ENCODE measurements around the gene POMGNT2.

POMGNT2 gene

GRCh38 chr3:43102773-43103480 is 3.0 kb downstream of the POMGNT2 start:
- DNase-seq (ENCODE audit: low read depth in 2 of 2), result no peak

GRCh38 chr3:43098761-43099160 is 7.1 kb downstream of the POMGNT2 start:
- no peak for DNase-seq (ENCODE audit: low read depth in 2 of 2)

- DNase-seq (ENCODE audit: low read depth in 2 of 2), result no peak
Observed at GRCh38 chr3:43097400-43098080, 8.3 kb downstream of the POMGNT2 start.

GRCh38 chr3:43096761-43097160 is 9.1 kb downstream of the POMGNT2 start:
- DNase-seq (ENCODE audit: low read depth in 2 of 2), result no peak

- no peak for DNase-seq (ENCODE audit: low read depth in 2 of 2)
Observed at GRCh38 chr3:43095370-43095769, 10.5 kb downstream of the POMGNT2 start.

- no peak for DNase-seq (ENCODE audit: low read depth in 2 of 2)
Observed at GRCh38 chr3:43094851-43095250, 11.0 kb downstream of the POMGNT2 start.

GRCh38 chr3:43094381-43094780 is 11.5 kb downstream of the POMGNT2 start:
- DNase-seq (ENCODE audit: low read depth in 2 of 2), result no peak

- no peak for DNase-seq (ENCODE audit: low read depth in 2 of 2)
Observed at GRCh38 chr3:43093974-43094373, 11.9 kb downstream of the POMGNT2 start.

- no peak for DNase-seq (ENCODE audit: low read depth in 2 of 2)
Observed at GRCh38 chr3:43093006-43093405, 12.9 kb downstream of the POMGNT2 start.

GRCh38 chr3:43091481-43091880 is 14.4 kb downstream of the POMGNT2 start:
- DNase-seq (ENCODE audit: low read depth in 2 of 2), result no peak

GRCh38 chr3:43090238-43090637 is 15.6 kb downstream of the POMGNT2 start:
- DNase-seq (ENCODE audit: low read depth in 2 of 2), result no peak

- no peak for DNase-seq (ENCODE audit: low read depth in 2 of 2)
Observed at GRCh38 chr3:43089081-43089480, 16.8 kb downstream of the POMGNT2 start.

- DNase-seq (ENCODE audit: low read depth in 2 of 2), result no peak
Observed at GRCh38 chr3:43087249-43087776, 18.6 kb downstream of the POMGNT2 start.

- no peak for DNase-seq (ENCODE audit: low read depth in 2 of 2)
Observed at GRCh38 chr3:43086460-43087165, 19.3 kb downstream of the POMGNT2 start.

- DNase-seq (ENCODE audit: low read depth in 2 of 2), result no peak
Observed at GRCh38 chr3:43082457-43082856, 23.4 kb downstream of the POMGNT2 start.

- DNase-seq (ENCODE audit: low read depth in 2 of 2), result no peak
Observed at GRCh38 chr3:43081796-43082195, 24.1 kb downstream of the POMGNT2 start.

- DNase-seq (ENCODE audit: low read depth in 2 of 2), result no peak
Observed at GRCh38 chr3:43080726-43081568, 24.9 kb downstream of the POMGNT2 start.

GRCh38 chr3:43079536-43080332 is 26.1 kb downstream of the POMGNT2 start:
- DNase-seq (ENCODE audit: low read depth in 2 of 2), result no peak

- DNase-seq (ENCODE audit: low read depth in 2 of 2), result no peak
Observed at GRCh38 chr3:43077707-43078106, 28.2 kb downstream of the POMGNT2 start.

GRCh38 chr3:43077261-43077660 is 28.6 kb downstream of the POMGNT2 start:
- DNase-seq (ENCODE audit: low read depth in 2 of 2), result no peak

- no peak for DNase-seq (ENCODE audit: low read depth in 2 of 2)
Observed at GRCh38 chr3:43076857-43077256, 29.0 kb downstream of the POMGNT2 start.
